Loucy (cell line): Measurements from ENCODE around the gene UAP1L1.

Source experiments
- H2AFZ ChIP-seq: fragments of 200-600 bp; sonication (generic); 2 replicates; pipeline ENCODE4 v1.6.0; 2016; ENCODE audit warnings: antibody characterized with exemption, mild to moderate bottlenecking, low read length, moderate library complexity
- H3F3A ChIP-seq: fragments of 200-600 bp; 2 replicates; pipeline ENCODE4 v1.6.0; 2016; ENCODE audit warnings: antibody characterized with exemption, low read depth, mild to moderate bottlenecking
- H3K27me3 ChIP-seq: fragments of 200-600 bp; sonication (generic); 2 replicates; pipeline ENCODE4 v1.6.1; 2014; ENCODE audit warnings: low read length, mild to moderate bottlenecking; ENCODE audit not compliant: insufficient read depth, poor library complexity, severe bottlenecking
- H3K36me3 ChIP-seq: fragments of 200-600 bp; sonication (generic); 2 replicates; pipeline ENCODE4 v1.6.1; 2016; ENCODE audit warnings: low read length; ENCODE audit not compliant: insufficient read depth
- H3K4me1 ChIP-seq: fragments of 200-600 bp; sonication (generic); 2 replicates; pipeline ENCODE4 v1.5.1; 2014; ENCODE audit warnings: low read length, mild to moderate bottlenecking; ENCODE audit not compliant: insufficient read depth, poor library complexity, severe bottlenecking
- H3K4me2 ChIP-seq: fragments of 200-600 bp; sonication (generic); 2 replicates; pipeline ENCODE4 v1.6.0; 2014; ENCODE audit warnings: antibody characterized with exemption, low read length, low read depth, mild to moderate bottlenecking; ENCODE audit not compliant: poor library complexity, severe bottlenecking
- H3K4me3 ChIP-seq: fragments of 200-600 bp; sonication (generic); 2 replicates; pipeline ENCODE4 v1.5.1; 2014; ENCODE audit warnings: low read length, mild to moderate bottlenecking, mixed read lengths; ENCODE audit not compliant: poor library complexity, severe bottlenecking
- H3K79me2 ChIP-seq: fragments of 200-600 bp; sonication (generic); 2 replicates; pipeline ENCODE4 v1.6.1; 2014; ENCODE audit warnings: low read length; ENCODE audit not compliant: insufficient read depth
- H3K9ac ChIP-seq: fragments of 200-600 bp; sonication (generic); 2 replicates; pipeline ENCODE4 v1.6.0; 2014; ENCODE audit warnings: mild to moderate bottlenecking, low read depth, low read length, moderate library complexity; ENCODE audit not compliant: poor library complexity, severe bottlenecking
- H3K9me2 ChIP-seq: fragments of 200-600 bp; sonication (generic); replicated peaks from 2 replicates; pipeline ENCODE4 v1.6.1; 2016; ENCODE audit warnings: low read depth, low read length, mixed read lengths
- H3K9me3 ChIP-seq: fragments of 200-600 bp; sonication (generic); 2 replicates; pipeline ENCODE4 v1.6.1; 2014; ENCODE audit warnings: mild to moderate bottlenecking, antibody characterized with exemption, low read length, low read depth; ENCODE audit not compliant: insufficient read depth
- H4K20me1 ChIP-seq: fragments of 200-600 bp; sonication (generic); 2 replicates; pipeline ENCODE4 v1.6.0; 2014; ENCODE audit warnings: antibody characterized with exemption, low read length, mild to moderate bottlenecking; ENCODE audit not compliant: insufficient read depth, poor library complexity, severe bottlenecking
- CTCF ChIP-seq: fragments of 200-600 bp; sonication (generic); conservative IDR thresholded peaks from 2 replicates; pipeline ENCODE4 v1.5.1; 2014; ENCODE audit warnings: mild to moderate bottlenecking, antibody characterized with exemption, low read length
- EZH2phosphoT487 ChIP-seq: fragments of 200-600 bp; IDR thresholded peaks from 2 replicates; pipeline ENCODE4 v1.6.1; 2018; ENCODE audit warnings: antibody characterized with exemption, mild to moderate bottlenecking, moderate library complexity, borderline replicate concordance

UAP1L1 gene

DNA sequence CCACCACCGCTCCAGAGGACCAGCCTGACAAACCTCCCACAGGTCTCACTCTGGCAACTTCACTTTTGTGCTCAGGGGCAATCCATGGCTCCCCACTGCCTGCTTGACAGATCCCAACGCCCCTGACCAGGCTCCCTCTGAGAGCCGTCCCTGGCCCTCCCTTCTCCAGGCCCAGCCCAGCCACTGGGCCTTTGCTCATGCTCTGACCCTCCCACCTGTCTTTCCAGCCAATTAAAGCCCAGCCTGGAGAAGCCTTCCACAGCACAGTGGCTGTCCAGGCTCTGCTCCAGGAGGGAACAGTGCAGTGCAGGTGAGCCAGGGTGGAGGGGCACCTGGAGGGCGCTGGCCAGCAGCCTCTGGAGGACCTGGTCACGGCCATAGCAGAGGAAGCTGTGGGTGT lies 26.7 kb upstream of the UAP1L1 start:
- Histone ChIP-seq H3K4me2 (no peak overlapping the region), H4K20me1 (no peaks in the 10 kb centered on the region), H3K9me3 (no peaks in the 10 kb centered on the region), H3K4me3 (no peak overlapping the region), H3K9me2 (no peaks in the 10 kb centered on the region), H3K4me1 (peaks cover 5% of the 10 kb centered on the region), H3K79me2 (no peaks in the 10 kb centered on the region), H3F3A (no peaks in the 10 kb centered on the region), H3K36me3 (no peaks in the 10 kb centered on the region), H2AFZ (no peak overlapping the region), H3K9ac (no peak overlapping the region), H3K27me3 (no peaks in the 10 kb centered on the region)
- TF ChIP-seq EZH2phosphoT487 (no peak), CTCF (no peak)

GRCh38 chr9:137051145-137051724 lies 26.1 kb upstream of the UAP1L1 start:
- peaks cover 2% of the 10 kb centered on the region for H3K4me1 ChIP-seq
- H3K27me3 ChIP-seq, result no peaks in the 10 kb centered on the region
- no peak overlapping the region for H3K4me3 ChIP-seq
- H2AFZ ChIP-seq, result no peak overlapping the region
- no peaks in the 10 kb centered on the region for H3K9me2 ChIP-seq
- H3K79me2 ChIP-seq, result no peaks in the 10 kb centered on the region
- H3K9ac ChIP-seq, result no peak overlapping the region
- H3K9me3 ChIP-seq, result no peaks in the 10 kb centered on the region
- no peaks in the 10 kb centered on the region for H3F3A ChIP-seq
- TF ChIP-seq CTCF (no peak), EZH2phosphoT487 (no peak)
- H3K36me3 ChIP-seq, result no peaks in the 10 kb centered on the region
- no peak overlapping the region for H3K4me2 ChIP-seq
- no peaks in the 10 kb centered on the region for H4K20me1 ChIP-seq

DNA sequence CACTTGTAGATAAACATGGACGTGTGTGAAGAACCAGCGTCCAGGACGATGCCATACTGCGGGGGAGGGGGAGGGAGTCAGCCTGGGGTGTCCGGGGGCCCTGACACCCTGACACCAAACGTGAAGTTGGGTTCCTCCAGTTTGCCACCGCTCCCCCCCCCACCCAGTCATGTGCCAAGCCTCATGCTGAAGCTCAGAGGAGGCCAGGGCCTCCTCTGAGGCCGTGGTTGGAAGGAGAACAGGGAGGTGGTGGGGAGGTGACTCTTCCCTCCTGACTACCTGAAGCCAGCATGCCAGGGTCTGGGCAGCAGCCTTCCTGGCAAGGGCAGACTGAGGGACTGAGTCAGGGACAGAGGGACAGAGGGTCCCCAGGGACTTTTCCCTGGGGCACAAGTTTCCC lies 25.0 kb upstream of the UAP1L1 start:
- H3F3A ChIP-seq, result no peaks in the 10 kb centered on the region
- no peaks in the 10 kb centered on the region for H3K79me2 ChIP-seq
- H3K27me3 ChIP-seq, result no peaks in the 10 kb centered on the region
- no peaks in the 10 kb centered on the region for H3K9me2 ChIP-seq
- no peaks in the 10 kb centered on the region for H3K4me1 ChIP-seq
- H2AFZ ChIP-seq, result no peak overlapping the region
- no peak overlapping the region for H3K4me3 ChIP-seq
- no peak overlapping the region for H3K4me2 ChIP-seq
- no peaks in the 10 kb centered on the region for H3K9me3 ChIP-seq
- no peaks in the 10 kb centered on the region for H4K20me1 ChIP-seq
- no peak overlapping the region for H3K9ac ChIP-seq
- TF ChIP-seq EZH2phosphoT487, result no peak
- TF ChIP-seq CTCF, result no peak
- no peaks in the 10 kb centered on the region for H3K36me3 ChIP-seq
